Sigmoid colon (tissue), 7 donors: ENCODE data around the gene SYNJ1. TPM values are rescaled to one million over a fixed set of nuclear protein-coding genes. Genes with fewer than 3 reads are reported as not detected.

ENCODE experiments used
- DNase-seq: peaks from one replicate; pipeline ENCODE4 v3.0.0-alpha.2; 2019
- H3K27ac ChIP-seq, 4 donors: fragments of 200-600 bp; sonication (generic); one replicate each; pipeline ENCODE4 v1.5.1; 2016 to 2019; ENCODE audit warnings: mild to moderate bottlenecking in 1 of 4
- H3K27me3 ChIP-seq, 3 donors: fragments of 200-600 bp; sonication (generic); one replicate each; pipeline ENCODE4 v1.5.1; 2019; ENCODE audit warnings: mild to moderate bottlenecking in 1 of 3
- H3K36me3 ChIP-seq, 4 donors: fragments of 200-600 bp; sonication (generic); one replicate each; pipeline ENCODE4 v1.5.1; 2016 to 2019
- H3K4me1 ChIP-seq, 4 donors: fragments of 200-600 bp; sonication (generic); one replicate each; pipeline ENCODE4 v1.5.1; 2017 to 2019
- H3K4me3 ChIP-seq, 4 donors: fragments of 200-600 bp; sonication (generic); one replicate each; pipeline ENCODE4 v1.5.1; 2017 to 2019; ENCODE audit warnings: mild to moderate bottlenecking in 2 of 4, moderate library complexity in 1 of 4
- H3K9me3 ChIP-seq, 4 donors: fragments of 200-600 bp in 3 of 4; sonication (generic) in 3 of 4; one replicate each; pipeline versions ENCODE4 v1.5.1 to v1.6.1; 2013 to 2019
- CTCF ChIP-seq, 4 experiments: fragments of 450-650 bp in 3 of 4; fragments of 200-600 bp in 1 of 4; IDR thresholded peaks; one replicate each; pipeline ENCODE4 v1.5.1; 2016 to 2019; ENCODE audit warnings: antibody characterized with exemption in 4 of 4, mild to moderate bottlenecking in 3 of 4, moderate library complexity in 2 of 4
- EP300 ChIP-seq, 4 donors: sonication (generic); formaldehyde crosslinking; IDR thresholded peaks; one replicate each; pipeline ENCODE4 v1.6.1; 2017; ENCODE audit warnings: antibody characterized with exemption in 4 of 4
- POLR2A ChIP-seq, 2 donors: fragments of 450-650 bp; IDR thresholded peaks; one replicate each; pipeline ENCODE4 v1.6.1; 2016; ENCODE audit warnings: antibody characterized with exemption in 2 of 2, mild to moderate bottlenecking in 2 of 2, moderate library complexity in 2 of 2
- POLR2AphosphoS5 ChIP-seq, 4 donors: sonication (generic); formaldehyde crosslinking; IDR thresholded peaks; one replicate each; pipeline ENCODE4 v1.6.1; 2017; ENCODE audit warnings: antibody characterized with exemption in 4 of 4
- WGBS, 2 donors: extraction: QIAGEN DNeasy Blood & Tissue Kit; methylation state at CpG; one replicate each; pipeline ENCODE4 v1.1.7; 2013; 5-methylcytosine and 5-hydroxymethylcytosine counted together
- intact Hi-C: fragments of 100-400 bp; cut with DNase I; formaldehyde crosslinking; loops from one replicate; pipeline ENCODE4 v1.15.1; 2023
- polyA plus RNA-seq, 3 donors: library from polyadenylated mRNA; stranded (reverse); fragments of 200-250 nt; gene quantifications; one replicate each; pipeline ENCODE4 v1.2.3, GENCODE V29; 2013
- total RNA-seq, 4 donors: library from RNA; depleted of rRNA; stranded (reverse); fragments of >200 nt; gene quantifications; one replicate each; pipeline ENCODE4 v1.1.0, GENCODE V29; 2016
- donor health status: healthy with polysubstance abuse.
- donor health status: Bipolar disorder and iron deficiency.
- donor health status: healthy.

The SYNJ1 gene
- total and polyA plus RNA-seq, 7 donors: 3.7 to 12.0 (median 5.1) TPM

- H3K36me3 ChIP-seq: peaks cover 0 to 4% (median 0%) of the 10 kb centered on the region in 4 donors
- TF ChIP-seq POLR2A (IDR thresholded peaks at IDR 0.05): no peak
- peaks cover 0 to 3% (median 0%) of the 10 kb centered on the region in 3 donors for H3K27me3 ChIP-seq
- H3K27ac ChIP-seq: no peak within 1 kb of the TSS
- no peak for DNase-seq
- no peaks in the 10 kb centered on the region for H3K9me3 ChIP-seq
- whole genome bisulfite sequencing, 2 donors: 84 to 86% methylated on average over 17 of the region's 17 CpGs
- H3K4me3 ChIP-seq: no peak within 1 kb of the TSS
- H3K4me1 ChIP-seq: no peaks in the 10 kb centered on the region
- intact Hi-C loops: no loop called here
Measured at GRCh38 chr21:32585042-32585710, 142.6 kb downstream of the SYNJ1 start, which contains the start of gene TCP10L. Gene TCP10L, minus strand, starts transcription at chr21:32585523. Its CDS starts 1,219 bp downstream, at chr21:32584304.

- WGBS, 2 donors: 85 to 89% methylated on average over 8 of the region's 8 CpGs
- H3K4me3 ChIP-seq: no peak overlapping the region
- no peak for DNase-seq
- no peak for TF ChIP-seq POLR2AphosphoS5 (IDR thresholded peaks at IDR 0.05)
- TF ChIP-seq POLR2A (IDR thresholded peaks at IDR 0.05): no peak
- no peak for TF ChIP-seq EP300 (IDR thresholded peaks at IDR 0.05)
- TF ChIP-seq CTCF (IDR thresholded peaks at IDR 0.05): no peak
- H3K4me1 ChIP-seq: no peaks in the 10 kb centered on the region
- intact Hi-C loops: no loop called here
- H3K27me3 ChIP-seq: no peaks in the 10 kb centered on the region
- no peak overlapping the region for H3K27ac ChIP-seq
- H3K36me3 ChIP-seq: peaks cover 0 to 4% (median 0%) of the 10 kb centered on the region in 4 donors
- no peaks in the 10 kb centered on the region for H3K9me3 ChIP-seq
Measured at GRCh38 chr21:32584472-32584871, 143.3 kb downstream of the SYNJ1 start.

- Histone ChIP-seq H3K27ac (no peak overlapping the region), H3K9me3 (no peaks in the 10 kb centered on the region), H3K36me3 (peaks cover 0 to 3% (median 0%) of the 10 kb centered on the region in 4 donors), H3K27me3 (no peaks in the 10 kb centered on the region), H3K4me3 (no peak overlapping the region), H3K4me1 (no peaks in the 10 kb centered on the region)
- TF ChIP-seq POLR2AphosphoS5 (IDR thresholded peaks at IDR 0.05) (no peak), POLR2A (IDR thresholded peaks at IDR 0.05) (no peak), CTCF (IDR thresholded peaks at IDR 0.05) (no peak), EP300 (IDR thresholded peaks at IDR 0.05) (no peak)
- intact Hi-C loops: no loop called here
- WGBS, 2 donors: 84 to 92% methylated on average over 13 of the region's 13 CpGs
- no peak for DNase-seq
Measured at GRCh38 chr21:32581732-32582131, 146.1 kb downstream of the SYNJ1 start.

- Histone ChIP-seq H3K27ac (no peak overlapping the region), H3K27me3 (no peaks in the 10 kb centered on the region), H3K4me3 (no peak overlapping the region), H3K4me1 (no peaks in the 10 kb centered on the region), H3K9me3 (no peaks in the 10 kb centered on the region), H3K36me3 (no peaks in the 10 kb centered on the region)
- TF ChIP-seq CTCF (IDR thresholded peaks at IDR 0.05) (no peak), EP300 (IDR thresholded peaks at IDR 0.05) (no peak), POLR2AphosphoS5 (IDR thresholded peaks at IDR 0.05) (no peak), POLR2A (IDR thresholded peaks at IDR 0.05) (no peak)
- no peak for DNase-seq
- intact Hi-C loops: no loop called here
- WGBS, 2 donors: 89 to 95% methylated on average over 13 of the region's 13 CpGs
Measured at GRCh38 chr21:32580949-32581348, 146.9 kb downstream of the SYNJ1 start.

Other genes with a start within 250 kb of the SYNJ1 start
- 1 to 10 TPM in 3 of 4 donors, under 1 TPM in 1; 0.66 to 2.8 (median 1.9) TPM for gene TCP10L, start 142.5 kb downstream of the SYNJ1 start, total RNA-seq
- gene TCP10L, start 142.5 kb downstream of the SYNJ1 start, polyA plus RNA-seq: under 1 TPM in 1 of 3 donors, not detected in 2; 0.51 TPM
- gene CFAP298, start 115.6 kb downstream of the SYNJ1 start, total RNA-seq: 10 to 100 TPM; 14.4 to 33.8 (median 24.2) TPM
- 10 to 100 TPM; 24.7 to 38.6 (median 32.4) TPM for gene CFAP298, start 115.6 kb downstream of the SYNJ1 start, polyA plus RNA-seq
- 10 to 100 TPM; 44.6 to 70.6 (median 49.9) TPM for gene PAXBP1, start 43.7 kb upstream of the SYNJ1 start, total RNA-seq
- 10 to 100 TPM in 1 of 3 donors, 1 to 10 TPM in 2; 4.9 to 17.6 (median 5.4) TPM for gene PAXBP1, start 43.7 kb upstream of the SYNJ1 start, polyA plus RNA-seq